PFSK-1 (cell line): Measurements from ENCODE around the gene NPHP1.

ENCODE experiments used
- FOXP2 ChIP-seq: optimal IDR thresholded peaks from 2 replicates; pipeline ENCODE3; 2011; ENCODE audit warnings: borderline replicate concordance, control low read depth, inconsistent platforms; ENCODE audit not compliant: insufficient read depth; ENCODE audit errors: extremely low read length, extremely low read depth
- POLR2AphosphoS5 ChIP-seq: IDR thresholded peaks from 2 replicates; pipeline ENCODE4 v1.6.1; 2012; ENCODE audit warnings: low read depth, mild to moderate bottlenecking, control low read depth, low read length, moderate library complexity
- REST ChIP-seq, 2 experiments: IDR thresholded peaks; 2 replicates each; pipeline versions ENCODE4 v1.6.1 to v1.8.0; 2011 to 2012; ENCODE audit warnings: low read depth in 2 of 2, low read length in 2 of 2, control low read depth in 1 of 2, inconsistent platforms in 1 of 2, mild to moderate bottlenecking in 1 of 2, moderate library complexity in 1 of 2; ENCODE audit not compliant: insufficient read depth in 1 of 2
- SIN3A ChIP-seq: IDR thresholded peaks from 2 replicates; pipeline ENCODE4 v1.6.1; 2012; ENCODE audit warnings: mild to moderate bottlenecking, low read length, moderate library complexity, borderline replicate concordance; ENCODE audit not compliant: insufficient read depth
- TAF1 ChIP-seq: IDR thresholded peaks from 2 replicates; pipeline ENCODE4 v1.6.1; 2012; ENCODE audit warnings: low read length, control low read depth, borderline replicate concordance; ENCODE audit not compliant: insufficient read depth

GRCh38 chr2:110170102-110170501 is 34.7 kb downstream of the NPHP1 start:
- TF ChIP-seq REST (IDR thresholded peaks at IDR 0.05; ENCODE audit: insufficient read depth in 1 of 2, low read depth in 2 of 2, low read length in 2 of 2), result no peak
- no peak for TF ChIP-seq TAF1
- TF ChIP-seq POLR2AphosphoS5, result no peak
- TF ChIP-seq SIN3A, result no peak
- no peak for TF ChIP-seq FOXP2
